Pancreas (tissue), 10 donors: Measurements from ENCODE around the gene KATNBL1. TPM values are rescaled to one million over a fixed set of nuclear protein-coding genes. Genes with fewer than 3 reads are reported as not detected.
"Not testable (repeated sequence)": the region's sequence is repeated elsewhere in the genome, so short reads cannot be mapped to it uniquely, and the experiment has no call there.

Experiments used
- ATAC-seq, 4 donors: fragments of 200-7000 bp; cut with Tn5 transposase; one replicate each; pipeline versions ENCODE4 v1.8.0 to v1.9.1; 2020; ENCODE audit warnings: mild to moderate bottlenecking in 4 of 4, moderate library complexity in 4 of 4
- DNase-seq, 6 donors: peaks; one replicate each; pipeline ENCODE4 v3.0.0-alpha.2; 2020
- FAIRE-seq: peaks from 2 replicates; lab custom pipeline; 2012; peaks lifted over from hg19 to GRCh38; lab: Jason Lieb, UNC
- H3K27ac ChIP-seq, 4 donors: fragments of 200-600 bp; sonication (generic); 1 replicate in 3 of 4; 2 replicates in 1 of 4; pipeline versions ENCODE4 v1.5.0 to v1.8.0; 2020
- H3K27me3 ChIP-seq, 4 donors: fragments of 200-600 bp; one replicate each; pipeline ENCODE4 v1.8.0; 2021
- H3K36me3 ChIP-seq, 3 donors: fragments of 200-600 bp; sonication (generic) in 1 of 3; one replicate each; pipeline versions ENCODE4 v1.5.0 to v1.8.0; 2020 to 2021
- H3K4me1 ChIP-seq, 3 donors: fragments of 200-600 bp; one replicate each; pipeline ENCODE4 v1.8.0; 2021
- H3K4me3 ChIP-seq, 4 donors: fragments of 200-600 bp; sonication (generic) in 2 of 4; one replicate each; pipeline versions ENCODE4 v1.5.0 to v1.8.0; 2020 to 2021
- H3K9me3 ChIP-seq, 4 donors: fragments of 200-600 bp; one replicate each; pipeline ENCODE4 v1.8.0; 2021
- CTCF ChIP-seq, 4 donors: fragments of 200-600 bp; sonication (generic) in 3 of 4; IDR thresholded peaks; one replicate each; pipeline versions ENCODE4 v1.5.0 to v1.8.0; 2021; ENCODE audit warnings: antibody characterized with exemption in 4 of 4
- WGBS, 2 donors: extraction: QIAGEN DNeasy Blood & Tissue Kit; methylation state at CpG; one replicate each; pipeline ENCODE4 v1.1.7; 2013; 5-methylcytosine and 5-hydroxymethylcytosine counted together
- intact Hi-C, 3 donors: fragments of 100-400 bp; cut with DNase I; formaldehyde crosslinking; loops; one replicate each; pipeline versions ENCODE4 v1.11.1 to v1.14.2; 2022
- polyA plus RNA-seq, 2 donors: library from polyadenylated mRNA; stranded (reverse); fragments of 200-250 nt; gene quantifications; one replicate each; pipeline ENCODE4 v1.2.3, GENCODE V29; 2013
- total RNA-seq, 6 donors: library from RNA; stranded (reverse); fragmentation: NEBNext Ultra II Directional in 4 of 6; extraction: Animal tissue kit (Norgen Biotek cat#: 25700) in 4 of 6; gene quantifications; one replicate each; pipeline versions ENCODE4 v1.2.1 to v1.2.4, GENCODE V29; 2021 to 2023
- donor health status: healthy with polysubstance abuse.
- donor health status: DM: no; HTN: no; CAD: no; lungs with moderate emphysema.
- donor health status: DM: no; HTN: no; CAD: no.
- donor health status: control.
- donor health status: control.
- donor health status: Bipolar disorder and iron deficiency.
- donor health status: DM: yes; HTN: yes; CAD: no.
- donor health status: DM: no; HTN: no; CAD: no.
- donor health status: DM: no; HTN: no; CAD: no.
- donor health status: DM: yes; HTN: yes; CAD: no.

Gene KATNBL1
- total and polyA plus RNA-seq, 8 donors, result 9.4 to 24.0 (median 11.4) TPM

GRCh38 chr15:34188711-34189110 is 21.2 kb downstream of the KATNBL1 start:
- 64 to 70% methylated on average over 5 of the region's 5 CpGs for WGBS, 2 donors
- no peaks in the 10 kb centered on the region for H3K4me1 ChIP-seq
- intact Hi-C loops, result no loop called here
- H3K4me3 ChIP-seq, result no peak overlapping the region
- DNase-seq (no peak), FAIRE-seq (no peak), ATAC-seq (peak in 1 of 4 donors; percentile 34)
- no peaks in the 10 kb centered on the region for H3K27me3 ChIP-seq
- TF ChIP-seq CTCF (IDR thresholded peaks at IDR 0.05), result no peak
- H3K27ac ChIP-seq, result no peak overlapping the region
- no peaks in the 10 kb centered on the region for H3K36me3 ChIP-seq
- H3K9me3 ChIP-seq, result no peaks in the 10 kb centered on the region

DNA sequence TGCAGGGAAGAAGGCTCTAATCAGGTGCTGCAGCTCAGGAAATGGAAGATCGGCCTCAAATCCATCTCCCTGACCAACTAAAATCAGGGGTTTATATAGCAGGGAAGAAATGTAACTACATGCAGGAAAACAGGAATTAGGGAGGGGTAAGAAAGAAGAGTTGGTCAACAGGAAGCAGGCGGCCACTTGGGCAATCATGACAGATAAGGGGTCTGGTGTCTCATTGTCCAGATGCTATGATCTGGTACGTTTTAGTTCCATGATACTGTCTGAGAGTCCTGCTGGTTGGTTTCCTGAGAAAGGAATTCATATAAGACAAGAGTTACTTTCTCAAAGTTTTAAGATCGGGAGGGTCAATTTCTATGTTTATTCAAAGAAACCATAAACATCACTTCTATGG is 24.2 kb downstream of the KATNBL1 start:
- no peaks in the 10 kb centered on the region for H3K27me3 ChIP-seq
- peaks cover 6 to 12% (median 12%) of the 10 kb centered on the region in 3 donors for H3K4me1 ChIP-seq
- ATAC-seq (no peak), DNase-seq (no peak), FAIRE-seq (no peak)
- 75 to 95% methylated on average over 4 of the region's 4 CpGs for WGBS, 2 donors
- H3K4me3 ChIP-seq, result no peak overlapping the region
- H3K9me3 ChIP-seq, result no peaks in the 10 kb centered on the region
- intact Hi-C loops, result no loop called here
- no peak overlapping the region for H3K27ac ChIP-seq
- TF ChIP-seq CTCF (IDR thresholded peaks at IDR 0.05), result no peak
- H3K36me3 ChIP-seq, result no peaks in the 10 kb centered on the region

DNA sequence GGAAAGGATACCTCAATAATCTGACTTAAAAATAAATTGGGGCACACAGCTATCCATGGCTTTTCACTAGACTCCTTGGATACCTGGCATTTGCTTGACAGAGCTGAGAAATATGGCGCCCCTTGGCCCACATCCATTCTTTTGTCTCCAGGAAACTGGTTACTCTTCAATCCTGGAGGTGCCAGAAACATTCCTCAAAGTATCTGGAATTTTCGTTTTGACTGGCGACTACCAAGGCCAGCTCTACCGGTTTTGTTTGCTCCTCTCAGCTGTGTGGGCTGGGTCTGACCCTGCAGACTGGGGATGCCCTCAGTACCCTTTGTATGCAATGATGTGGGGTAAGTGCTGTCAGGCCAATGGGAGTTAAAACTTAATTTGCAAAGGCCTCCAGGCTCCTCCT is 27.0 kb downstream of the KATNBL1 start:
- DNase-seq (peak in 4 of 6 donors; percentile 34 to 47 (median 41)), FAIRE-seq (no peak), ATAC-seq (peak; percentile 73 to 95 (median 84))
- 17 to 18% methylated on average over 4 of the region's 4 CpGs for WGBS, 2 donors
- intact Hi-C loops, result no loop called here
- no peaks in the 10 kb centered on the region for H3K36me3 ChIP-seq
- no peak for TF ChIP-seq CTCF (IDR thresholded peaks at IDR 0.05)
- no peaks in the 10 kb centered on the region for H3K9me3 ChIP-seq
- peak overlapping the region in 2 of 4 donors; percentile 25 to 59 for H3K27ac ChIP-seq
- no peaks in the 10 kb centered on the region for H3K27me3 ChIP-seq
- H3K4me1 ChIP-seq, result peaks cover 6 to 12% (median 12%) of the 10 kb centered on the region in 3 donors
- no peak overlapping the region for H3K4me3 ChIP-seq

GRCh38 chr15:34179234-34179633 is 30.7 kb downstream of the KATNBL1 start:
- intact Hi-C loops, result no loop called here
- ATAC-seq, result no peak
- FAIRE-seq, result no peak
- Histone ChIP-seq H3K27me3 (no peaks in the 10 kb centered on the region), H3K4me3 (no peak overlapping the region), H3K27ac (no peak overlapping the region), H3K9me3 (no peaks in the 10 kb centered on the region), H3K4me1 (peaks cover 6 to 12% (median 12%) of the 10 kb centered on the region in 3 donors), H3K36me3 (no peaks in the 10 kb centered on the region)
- WGBS, 2 donors, result 68 to 71% methylated on average over 3 of the region's 3 CpGs
- DNase-seq, result no peak
- no peak for TF ChIP-seq CTCF (IDR thresholded peaks at IDR 0.05)

DNA sequence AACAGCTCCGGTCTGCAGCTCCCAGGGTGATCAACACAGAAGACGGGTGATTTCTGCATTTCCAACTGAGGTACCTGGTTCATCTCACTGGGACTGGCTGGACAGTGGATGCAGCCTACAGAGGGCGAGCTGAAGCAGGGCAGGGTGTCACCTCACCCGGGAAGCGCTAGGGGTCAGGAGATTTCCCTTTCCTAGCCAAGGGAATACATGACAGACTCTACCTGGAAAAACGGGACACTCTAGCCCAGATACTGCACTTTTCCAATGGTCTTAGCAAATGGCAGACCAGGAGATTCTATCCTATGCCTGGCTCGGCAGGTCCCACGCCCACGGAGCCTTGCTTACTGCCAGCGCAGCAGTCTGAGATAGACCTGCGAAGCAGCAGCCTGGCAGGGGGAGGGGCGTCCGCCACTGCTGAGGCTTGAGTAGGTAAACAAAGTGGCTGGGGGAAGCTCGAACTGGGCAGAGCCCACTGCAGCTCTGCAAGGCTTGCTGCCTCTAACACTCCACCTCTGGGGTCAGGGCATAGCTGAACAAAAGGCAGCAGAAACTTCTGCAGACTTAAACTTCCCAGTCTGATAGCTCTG is 43.8 kb downstream of the KATNBL1 start:
- H3K4me1 ChIP-seq, H3K36me3 ChIP-seq, H3K9me3 ChIP-seq, H3K4me3 ChIP-seq, ATAC-seq, FAIRE-seq, intact Hi-C loops, H3K27me3 ChIP-seq, H3K27ac ChIP-seq: not testable (repeated sequence)
- peak in 1 of 6 donors; percentile 50 for DNase-seq
- 93 to 94% methylated on average over 14 of the region's 14 CpGs for WGBS, 2 donors
